Activated T-helper 1 cell treated with anti-CD3 and anti-CD28 coated beads, Interleukin-12 subunit alpha, Interleukin-12 subunit beta, Interleukin-2, Interleukin-4 antibody, amounts not matched to agents 30 ng/mL and 10 ng/mL and 1 ng/mL, durations not matched to agents 14 hours and 24 hours and 36 hours (primary cell): ENCODE data around the gene TMEM242. TPM values are rescaled to one million over a fixed set of nuclear protein-coding genes. Genes with fewer than 3 reads are reported as not detected.
"Not testable (repeated sequence)": the region's sequence is repeated elsewhere in the genome, so short reads cannot be mapped to it uniquely, and the experiment has no call there.

Experiments
- DNase-seq: peaks from one replicate; pipeline ENCODE4 v3.0.0; 2021; ENCODE audit warnings: low spot score
- H3K27ac Mint-ChIP-seq: one replicate; pipeline ENCODE4 v1.8.0; 2021; ENCODE audit warnings: mild to moderate bottlenecking, mixed read lengths
- H3K27me3 Mint-ChIP-seq: one replicate; pipeline ENCODE4 v1.8.0; 2022; ENCODE audit warnings: mild to moderate bottlenecking, moderate library complexity, mixed read lengths; ENCODE audit not compliant: insufficient read depth
- H3K36me3 Mint-ChIP-seq: one replicate; pipeline ENCODE4 v1.8.0; 2021; ENCODE audit warnings: low read depth, mixed read lengths
- H3K4me1 Mint-ChIP-seq: one replicate; pipeline ENCODE4 v1.8.0; 2021; ENCODE audit warnings: low read depth, mixed read lengths
- H3K4me3 Mint-ChIP-seq: one replicate; pipeline ENCODE4 v1.8.0; 2021; ENCODE audit warnings: mild to moderate bottlenecking, moderate library complexity, mixed read lengths
- H3K9me3 Mint-ChIP-seq: one replicate; pipeline ENCODE4 v1.8.0; 2021; ENCODE audit warnings: mixed read lengths
- intact Hi-C: fragments of 100-400 bp; cut with micrococcal nuclease; formaldehyde crosslinking; loops from one replicate; pipeline ENCODE4 v1.15.1; 2024
- total RNA-seq: library from RNA; stranded (reverse); gene quantifications from 2 replicates; pipeline ENCODE4 v1.2.3, GENCODE V29; 2022

The TMEM242 gene
- total RNA-seq, 1 donor from 2014 or later = 10.1 TPM

DNA sequence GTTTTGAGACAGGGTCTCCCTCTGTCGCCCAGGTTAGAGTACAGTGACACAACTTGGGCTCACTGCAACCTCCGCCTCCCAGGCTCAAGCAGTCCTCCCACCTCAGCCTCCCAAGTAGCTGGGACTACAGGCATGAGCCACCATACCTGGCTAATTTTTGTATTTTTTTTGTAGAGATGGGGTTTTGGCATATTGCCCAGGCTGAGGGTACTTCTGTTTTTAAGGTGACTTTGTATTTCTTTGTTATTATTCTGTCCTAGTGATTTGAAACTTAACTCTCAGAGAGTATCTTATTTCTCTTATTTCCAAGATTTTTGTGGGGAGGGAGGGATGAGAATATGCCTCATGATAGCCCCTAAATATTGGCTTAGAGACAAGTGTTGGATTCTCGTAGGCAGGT lies 14.0 kb upstream of the TMEM242 start:
- peaks cover 50% of the 10 kb centered on the region for H3K27me3 Mint-ChIP-seq
- DNase-seq, intact Hi-C loops, H3K9me3 Mint-ChIP-seq, H3K27ac Mint-ChIP-seq, H3K4me1 Mint-ChIP-seq, H3K36me3 Mint-ChIP-seq, H3K4me3 Mint-ChIP-seq: not testable (repeated sequence)

DNA sequence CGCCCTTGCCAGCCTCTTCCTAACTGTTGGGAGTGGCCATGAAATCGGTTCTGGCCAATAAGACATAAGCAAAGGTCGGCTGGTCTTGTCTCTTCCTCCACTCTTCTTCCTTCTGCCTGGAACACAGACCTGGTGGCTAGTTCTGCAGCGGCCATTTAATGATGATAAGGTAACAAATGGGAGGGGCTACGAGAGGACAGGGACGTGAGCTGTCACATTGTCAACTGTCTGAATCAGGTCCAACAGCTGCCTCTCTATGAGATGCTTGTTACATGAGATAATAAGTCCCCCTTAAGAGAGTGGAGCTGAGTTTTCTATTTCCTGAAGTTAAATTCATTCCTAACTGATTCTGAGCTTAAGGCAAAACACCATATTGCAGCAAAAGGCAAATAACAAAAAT lies 12.5 kb upstream of the TMEM242 start:
- Mint-ChIP-seq H3K4me3 (no peak overlapping the region), H3K4me1 (no peaks in the 10 kb centered on the region), H3K36me3 (no peaks in the 10 kb centered on the region), H3K9me3 (no peaks in the 10 kb centered on the region), H3K27me3 (peaks cover 46% of the 10 kb centered on the region), H3K27ac (no peak overlapping the region)
- intact Hi-C loops = loop anchor here (1.0 kb wide), 1 partner anchor 22 kb away; no protein-coding TSS in a partner anchor
- DNase-seq = no peak

DNA sequence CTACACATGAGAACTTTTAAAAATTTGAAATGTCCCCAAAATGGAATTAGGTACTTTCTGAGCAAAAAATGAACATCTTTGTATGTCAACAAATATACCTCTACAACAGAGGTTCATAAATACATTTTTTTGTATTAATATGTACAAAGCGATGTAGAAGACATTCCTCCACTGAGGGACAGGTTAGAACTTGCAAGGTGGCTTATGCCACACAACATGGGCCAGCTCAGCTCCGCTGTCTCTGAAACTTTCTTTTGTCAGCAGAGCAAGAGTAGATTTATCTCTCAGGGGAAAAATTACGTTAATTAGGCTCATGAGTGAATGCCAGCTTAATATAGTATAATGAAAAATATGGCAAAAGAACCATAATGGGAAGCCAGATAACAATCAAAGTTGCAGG lies 10.6 kb upstream of the TMEM242 start:
- Mint-ChIP-seq H3K9me3 (no peaks in the 10 kb centered on the region), H3K4me1 (no peaks in the 10 kb centered on the region), H3K36me3 (no peaks in the 10 kb centered on the region), H3K27ac (no peak overlapping the region), H3K4me3 (no peak overlapping the region), H3K27me3 (peaks cover 47% of the 10 kb centered on the region)
- intact Hi-C loops = no loop called here
- no peak for DNase-seq

DNA sequence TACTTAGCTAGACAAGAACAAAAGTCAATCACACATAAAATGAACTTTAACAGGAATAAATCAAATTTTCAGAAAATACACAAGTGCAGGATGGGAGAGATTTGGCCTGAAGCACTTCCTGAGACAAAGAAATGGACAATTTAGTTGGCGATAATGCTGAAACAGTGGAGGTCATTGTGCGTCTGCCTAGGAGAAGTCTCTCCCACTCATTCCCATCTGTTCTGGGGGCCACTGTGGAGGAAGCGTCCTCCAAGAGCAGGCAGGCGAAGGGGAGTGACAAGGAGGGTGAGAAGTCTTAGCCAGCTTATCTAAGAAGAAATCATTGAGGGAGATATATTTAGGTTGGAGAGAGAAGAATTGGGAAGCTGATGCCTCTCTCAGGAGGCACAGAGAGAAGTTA lies 10.2 kb upstream of the TMEM242 start:
- Mint-ChIP-seq H3K27ac (no peak overlapping the region), H3K4me3 (no peak overlapping the region), H3K4me1 (no peaks in the 10 kb centered on the region), H3K36me3 (no peaks in the 10 kb centered on the region), H3K9me3 (no peaks in the 10 kb centered on the region), H3K27me3 (peaks cover 50% of the 10 kb centered on the region)
- intact Hi-C loops = no loop called here
- no peak for DNase-seq

DNA sequence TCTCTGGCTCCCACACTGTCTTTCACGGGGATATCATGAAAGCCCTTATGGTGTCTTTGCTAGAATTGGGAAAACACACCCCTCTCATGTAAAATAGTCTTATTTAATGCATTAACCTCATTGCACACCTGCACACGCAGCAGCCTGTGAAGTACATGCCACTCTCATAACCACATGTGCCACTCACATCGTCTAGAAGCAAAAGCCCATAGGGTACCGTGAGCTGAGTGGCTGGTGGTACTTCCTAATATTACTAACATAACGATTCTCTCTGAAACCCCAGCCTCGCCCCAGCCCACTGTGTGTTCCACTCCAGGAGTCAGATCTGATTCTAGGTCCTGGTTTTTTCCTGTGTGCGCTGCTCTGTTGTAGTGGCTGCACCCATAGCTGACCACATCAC lies 9.5 kb upstream of the TMEM242 start:
- H3K27ac Mint-ChIP-seq = no peak overlapping the region
- peaks cover 54% of the 10 kb centered on the region for H3K27me3 Mint-ChIP-seq
- H3K36me3 Mint-ChIP-seq = no peaks in the 10 kb centered on the region
- H3K9me3 Mint-ChIP-seq = no peaks in the 10 kb centered on the region
- intact Hi-C loops = no loop called here
- DNase-seq = no peak
- no peaks in the 10 kb centered on the region for H3K4me1 Mint-ChIP-seq
- H3K4me3 Mint-ChIP-seq = no peak overlapping the region

DNA sequence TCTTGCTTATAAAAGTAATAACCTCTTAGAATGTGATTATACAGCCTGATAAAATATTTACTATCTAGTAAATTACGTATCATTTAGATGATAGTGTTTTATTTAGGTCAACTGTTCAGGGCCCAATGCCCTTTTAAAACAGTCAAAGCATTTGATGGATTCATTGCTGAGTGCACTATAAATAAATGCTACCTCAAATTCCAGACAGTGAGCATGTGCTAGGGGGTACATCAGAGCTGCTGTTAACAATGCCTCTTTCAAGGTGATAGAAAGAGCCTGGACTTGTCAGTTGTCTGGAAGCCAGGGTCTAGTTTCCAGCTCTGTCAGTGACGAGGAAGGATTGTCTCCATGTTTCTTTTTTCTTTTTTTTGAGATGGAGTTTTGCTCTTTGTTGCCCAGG lies 7.5 kb upstream of the TMEM242 start:
- no peaks in the 10 kb centered on the region for H3K36me3 Mint-ChIP-seq
- H3K27me3 Mint-ChIP-seq = peaks cover 52% of the 10 kb centered on the region
- peaks cover 13% of the 10 kb centered on the region for H3K4me1 Mint-ChIP-seq
- intact Hi-C loops = no loop called here
- H3K27ac Mint-ChIP-seq = no peak overlapping the region
- no peak overlapping the region for H3K4me3 Mint-ChIP-seq
- no peaks in the 10 kb centered on the region for H3K9me3 Mint-ChIP-seq
- no peak for DNase-seq

DNA sequence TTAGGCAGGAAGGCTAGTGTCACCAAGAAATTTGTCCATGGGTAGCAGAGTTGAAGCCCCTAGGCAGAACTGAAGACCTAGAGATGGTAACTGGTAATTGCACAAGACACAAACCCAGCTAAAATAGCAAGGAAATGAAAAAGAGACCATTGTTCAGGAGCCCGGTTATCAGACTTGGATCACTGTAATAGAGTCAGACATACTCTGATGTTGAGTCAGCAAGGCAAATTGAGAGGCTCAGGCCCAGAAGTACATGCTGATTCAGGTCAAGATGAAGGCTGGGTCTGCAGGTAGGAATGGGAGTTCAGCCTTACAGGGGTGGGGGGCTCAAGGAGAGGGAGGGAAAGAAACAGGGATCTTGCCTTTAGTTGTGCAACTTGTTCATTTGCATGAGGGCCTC lies 6.5 kb upstream of the TMEM242 start:
- no peak for DNase-seq
- Mint-ChIP-seq H3K4me3 (no peak overlapping the region), H3K27ac (no peak overlapping the region), H3K27me3 (peaks cover 47% of the 10 kb centered on the region), H3K36me3 (no peaks in the 10 kb centered on the region), H3K4me1 (peaks cover 20% of the 10 kb centered on the region), H3K9me3 (no peaks in the 10 kb centered on the region)
- intact Hi-C loops = loop anchor here (10.0 kb wide), 1 partner anchor 545 kb away; no protein-coding TSS in a partner anchor

DNA sequence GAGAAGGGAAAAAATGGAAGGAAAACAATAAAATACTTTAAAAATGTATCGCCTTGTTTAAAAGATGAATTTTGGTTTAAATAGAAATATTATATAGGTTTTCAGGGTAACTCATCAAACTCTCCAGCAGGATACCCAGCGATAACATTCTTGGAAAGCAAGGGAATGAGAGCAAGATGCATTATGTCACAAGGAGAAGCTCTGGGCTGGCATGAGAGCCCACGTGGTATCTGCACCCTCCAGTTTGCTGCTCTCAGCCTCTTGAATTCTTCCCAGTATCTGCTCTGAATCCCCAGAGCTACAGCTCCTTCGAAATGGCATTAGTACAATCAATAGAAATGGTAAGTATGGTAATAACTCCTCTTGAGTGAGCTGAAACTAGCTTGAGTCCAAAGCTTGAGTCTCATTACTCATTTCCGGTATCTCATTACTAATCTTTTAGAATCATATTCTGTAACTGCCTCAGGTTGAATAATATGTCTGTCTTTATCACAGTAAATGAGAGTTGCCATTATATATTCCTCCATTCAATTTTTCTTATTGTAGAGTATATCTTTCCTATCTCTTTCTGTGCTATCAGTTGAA lies 4.9 kb upstream of the TMEM242 start:
- intact Hi-C loops = loop anchor here (10.0 kb wide), 1 partner anchor 547 kb away; no protein-coding TSS in a partner anchor
- peaks cover 34% of the 10 kb centered on the region for H3K4me1 Mint-ChIP-seq
- H3K4me3 Mint-ChIP-seq = no peak overlapping the region
- no peaks in the 10 kb centered on the region for H3K9me3 Mint-ChIP-seq
- H3K36me3 Mint-ChIP-seq = no peaks in the 10 kb centered on the region
- no peak overlapping the region for H3K27ac Mint-ChIP-seq
- DNase-seq = no peak
- H3K27me3 Mint-ChIP-seq = peaks cover 44% of the 10 kb centered on the region

DNA sequence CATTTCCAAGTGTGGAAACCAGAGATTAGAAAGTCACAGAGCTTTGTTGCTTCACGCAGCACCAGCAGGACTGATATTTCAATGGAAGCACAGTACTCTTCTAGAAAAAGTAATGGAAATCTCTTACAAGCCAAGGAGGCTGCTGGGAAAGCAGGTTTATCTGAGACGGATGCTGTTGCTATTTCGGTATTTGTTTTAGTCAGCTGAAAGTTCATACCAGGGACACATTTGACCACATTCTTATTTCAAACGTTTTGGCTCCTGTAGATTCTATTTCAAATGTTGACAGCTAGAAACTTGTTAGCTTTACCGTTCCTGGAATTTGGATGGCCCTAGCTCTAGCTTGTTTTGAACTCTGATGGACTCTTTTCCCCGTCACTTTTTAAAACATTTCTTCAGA lies 3.7 kb upstream of the TMEM242 start:
- intact Hi-C loops = loop anchor here (10.0 kb wide), 1 partner anchor 548 kb away; no protein-coding TSS in a partner anchor
- Mint-ChIP-seq H3K36me3 (no peaks in the 10 kb centered on the region), H3K27me3 (peaks cover 39% of the 10 kb centered on the region), H3K4me3 (no peak overlapping the region), H3K27ac (no peak overlapping the region), H3K9me3 (no peaks in the 10 kb centered on the region), H3K4me1 (peaks cover 42% of the 10 kb centered on the region)
- no peak for DNase-seq

DNA sequence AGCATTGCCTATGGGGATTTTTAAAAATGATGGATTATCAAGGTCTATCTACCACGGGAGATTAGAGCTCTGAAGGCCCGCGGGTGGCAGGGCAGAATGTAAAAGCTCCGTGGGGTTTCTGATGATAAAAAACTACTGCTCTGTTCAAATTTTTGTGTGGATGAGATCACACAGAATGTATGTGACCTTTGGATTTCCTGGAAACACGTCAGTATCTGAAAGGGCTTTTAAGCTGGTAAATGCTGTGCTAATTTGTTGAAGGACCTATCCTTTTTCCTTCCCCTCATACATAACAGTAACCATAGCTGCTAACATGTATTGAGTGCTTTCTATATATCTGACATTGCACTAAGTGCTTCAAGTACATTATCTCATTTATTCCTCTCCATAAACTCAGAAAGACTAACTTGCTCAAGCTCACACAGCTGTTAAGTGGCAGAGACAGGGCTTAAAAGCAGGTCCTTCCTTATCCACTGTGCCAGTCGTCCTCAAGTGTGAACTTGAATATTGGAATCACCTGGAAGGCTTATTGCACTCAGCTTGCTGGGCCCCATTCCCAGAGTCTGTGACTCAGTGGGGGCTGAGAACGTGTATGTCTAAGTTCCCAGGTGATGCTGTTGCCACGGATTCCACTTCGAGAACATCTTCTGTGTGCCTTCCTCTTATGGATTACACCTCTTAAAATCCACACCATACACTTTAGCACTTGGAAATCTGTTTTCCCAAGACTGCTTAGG lies 1.9 kb upstream of the TMEM242 start:
- Mint-ChIP-seq H3K4me1 (peaks cover 49% of the 10 kb centered on the region), H3K4me3 (peak overlapping the region; percentile 6), H3K27ac (peak overlapping the region; percentile 4), H3K36me3 (peaks cover 5% of the 10 kb centered on the region), H3K9me3 (no peaks in the 10 kb centered on the region), H3K27me3 (peaks cover 28% of the 10 kb centered on the region)
- DNase-seq = no peak
- intact Hi-C loops = loop anchor here (10.0 kb wide), 1 partner anchor 550 kb away; no protein-coding TSS in a partner anchor

DNA sequence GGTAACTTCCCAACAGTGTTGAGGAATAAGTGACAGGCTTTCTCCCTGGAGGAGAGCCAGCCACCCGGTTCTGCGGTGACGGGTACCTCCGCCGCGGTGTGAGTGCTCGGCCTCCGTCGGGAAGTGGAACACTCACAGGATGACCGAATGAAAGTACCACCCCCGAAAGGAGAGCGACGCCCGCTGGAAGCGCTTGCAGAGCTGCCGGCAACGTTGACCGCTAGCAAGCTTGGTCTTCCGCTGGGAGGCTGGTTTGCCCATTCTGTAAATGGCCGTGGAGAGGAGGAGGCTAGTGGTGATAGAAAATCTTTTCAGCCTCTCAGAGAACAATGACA lies 614 bp upstream of the TMEM242 start:
- intact Hi-C loops = loop anchor here (1.0 to 10.0 kb wide), 11 partner anchors 45 to 551 kb away; no protein-coding TSS in a partner anchor
- peak; percentile 25 for DNase-seq
- Mint-ChIP-seq H3K27me3 (peaks cover 21% of the 10 kb centered on the region), H3K27ac (peak overlapping the region; percentile 91), H3K4me3 (peak overlapping the region; percentile 99), H3K9me3 (no peaks in the 10 kb centered on the region), H3K36me3 (peaks cover 5% of the 10 kb centered on the region), H3K4me1 (peaks cover 49% of the 10 kb centered on the region)

DNA sequence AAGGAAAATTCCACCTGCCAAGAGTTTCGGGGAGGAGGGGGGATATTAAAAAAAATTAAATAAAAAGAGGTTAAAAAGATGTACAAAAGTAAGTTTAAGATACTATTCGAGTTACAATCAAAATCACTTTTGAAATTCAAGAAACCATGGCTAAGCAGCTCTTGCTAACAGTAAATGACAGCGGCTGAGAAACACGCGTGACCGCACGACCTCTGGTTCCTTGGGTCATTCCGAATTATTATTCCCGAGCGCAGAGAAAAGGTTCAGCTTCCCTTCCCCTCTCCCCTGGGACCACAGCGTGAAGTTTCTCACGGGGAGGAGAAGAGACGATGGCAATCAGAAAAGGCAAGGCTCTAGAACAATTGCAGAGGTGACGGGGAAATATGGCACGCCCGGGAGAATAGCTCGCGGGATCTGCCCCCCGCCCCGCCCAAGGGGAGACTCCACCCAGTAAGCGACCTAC lies 496 bp downstream of the TMEM242 start:
- H3K4me1 Mint-ChIP-seq = peaks cover 49% of the 10 kb centered on the region
- peaks cover 5% of the 10 kb centered on the region for H3K36me3 Mint-ChIP-seq
- peak overlapping the region; percentile 99 for H3K4me3 Mint-ChIP-seq
- intact Hi-C loops = loop anchor here (1.0 to 10.0 kb wide), 11 partner anchors 46 to 552 kb away; no protein-coding TSS in a partner anchor
- H3K27me3 Mint-ChIP-seq = peaks cover 11% of the 10 kb centered on the region
- no peak for DNase-seq
- H3K9me3 Mint-ChIP-seq = no peaks in the 10 kb centered on the region
- peak overlapping the region; percentile 91 for H3K27ac Mint-ChIP-seq
